Measurements from ENCODE around the gene CALML3. TPM values are rescaled to one million over a fixed set of nuclear protein-coding genes. Genes with fewer than 3 reads are reported as not detected.

The CALML3 gene
- total RNA-seq, 1 donor from 2014 or later, result under 0.01 TPM

GRCh38 chr10:5564537-5565204 lies 39.9 kb downstream of the CALML3 start:
- FAIRE-seq (no peak), DNase-seq (ENCODE audit: low spot score in 2 of 2) (no peak)

- FAIRE-seq (no peak), DNase-seq (ENCODE audit: low spot score in 2 of 2) (no peak)
Measured at GRCh38 chr10:5565205-5565545, 40.4 kb downstream of the CALML3 start.

GRCh38 chr10:5565671-5566581 lies 41.2 kb downstream of the CALML3 start:
- DNase-seq (ENCODE audit: low spot score in 2 of 2), result no peak
- no peak for FAIRE-seq

- FAIRE-seq (no peak), DNase-seq (ENCODE audit: low spot score in 2 of 2) (no peak)
Measured at GRCh38 chr10:5566614-5567013, 41.9 kb downstream of the CALML3 start.

DNA sequence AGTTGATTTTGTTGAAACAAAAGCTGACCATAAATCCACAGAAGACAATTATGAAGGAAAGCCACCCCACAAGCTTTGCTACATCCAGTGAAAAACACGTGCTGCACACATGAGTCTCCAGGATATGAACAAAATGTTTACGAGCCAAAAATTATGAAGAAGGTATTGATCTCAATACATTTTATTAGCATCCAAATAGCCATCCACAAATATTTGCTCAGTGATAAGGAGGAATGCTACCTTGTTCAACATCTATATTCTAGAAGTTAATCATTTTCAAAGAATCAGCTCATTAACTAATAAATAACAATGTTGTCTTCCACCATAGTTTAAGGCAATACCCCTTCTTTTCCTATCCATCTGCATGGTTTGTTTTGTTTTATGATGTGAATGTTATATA lies 42.7 kb downstream of the CALML3 start:
- no peak for FAIRE-seq
- no peak for DNase-seq (ENCODE audit: low spot score in 2 of 2)

GRCh38 chr10:5568984-5569383 lies 44.2 kb downstream of the CALML3 start:
- no peak for FAIRE-seq
- no peak for DNase-seq (ENCODE audit: low spot score in 2 of 2)

GRCh38 chr10:5569568-5569967 lies 44.8 kb downstream of the CALML3 start:
- DNase-seq (ENCODE audit: low spot score in 2 of 2) (no peak), FAIRE-seq (no peak)

GRCh38 chr10:5570007-5570655 lies 45.4 kb downstream of the CALML3 start:
- no peak for FAIRE-seq
- DNase-seq (ENCODE audit: low spot score in 2 of 2), result no peak

- FAIRE-seq, result no peak
- DNase-seq (ENCODE audit: low spot score in 2 of 2), result no peak
Measured at GRCh38 chr10:5570979-5571810, 46.4 kb downstream of the CALML3 start.

- DNase-seq (ENCODE audit: low spot score in 2 of 2) (no peak), FAIRE-seq (no peak)
Measured at GRCh38 chr10:5571826-5572225, 47.1 kb downstream of the CALML3 start.

GRCh38 chr10:5573319-5573950 lies 48.7 kb downstream of the CALML3 start:
- FAIRE-seq (no peak), DNase-seq (ENCODE audit: low spot score in 2 of 2) (no peak)

- no peak for DNase-seq (ENCODE audit: low spot score in 2 of 2)
- no peak for FAIRE-seq
Measured at GRCh38 chr10:5573968-5574641, 49.3 kb downstream of the CALML3 start.

GRCh38 chr10:5574642-5575131 lies 49.9 kb downstream of the CALML3 start:
- DNase-seq (ENCODE audit: low spot score in 2 of 2) (no peak), FAIRE-seq (no peak)

DNA sequence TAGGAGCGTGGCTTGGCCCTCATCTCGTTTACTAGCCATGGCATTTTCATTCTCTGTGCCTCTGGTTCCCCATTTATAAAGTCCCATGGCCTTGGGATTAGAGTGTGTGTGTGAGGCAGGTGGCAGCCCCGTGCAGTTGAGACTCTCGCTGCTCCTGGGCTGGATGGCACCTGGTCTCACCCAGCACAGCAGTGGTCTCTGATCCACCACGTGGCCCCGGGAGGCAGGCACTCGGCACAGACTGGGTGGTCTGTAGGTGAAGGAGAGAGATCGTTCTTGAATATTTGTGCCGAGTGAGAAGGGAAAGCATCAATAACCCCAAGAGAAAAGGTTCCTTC lies 50.4 kb downstream of the CALML3 start:
- no peak for FAIRE-seq
- DNase-seq (ENCODE audit: low spot score in 2 of 2), result no peak

DNA sequence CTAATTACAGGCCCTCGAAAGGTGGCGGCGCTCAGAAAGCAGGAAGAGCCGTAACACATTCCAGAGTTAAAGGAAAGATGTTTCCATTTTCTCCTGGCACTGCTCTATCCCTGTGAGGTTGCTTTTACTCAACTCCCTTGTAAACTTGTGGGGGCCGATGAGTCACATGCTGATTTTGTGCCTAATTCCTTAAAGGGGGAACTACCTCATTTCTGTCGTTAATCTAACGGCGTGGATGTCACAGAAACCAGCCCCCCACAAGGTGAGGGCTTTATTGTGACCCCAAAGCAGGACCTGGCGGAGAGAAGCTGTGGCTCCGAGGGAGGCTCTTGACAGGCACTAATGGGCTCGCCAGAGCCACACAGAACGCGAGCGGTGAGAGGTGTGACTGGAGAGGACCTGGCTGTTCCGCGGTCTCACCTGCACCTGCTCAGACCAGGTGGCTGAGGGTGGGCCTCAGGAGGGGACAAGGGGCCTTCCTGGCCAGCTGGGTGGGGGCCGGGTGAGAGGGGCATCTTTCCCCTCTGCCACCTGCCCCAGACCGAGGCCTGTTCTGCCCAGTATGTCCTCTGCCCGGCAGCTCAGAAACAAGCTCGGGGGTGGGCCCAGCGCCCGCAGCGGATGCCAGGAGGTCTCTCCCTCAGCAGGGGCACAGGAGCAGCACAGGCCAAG lies 50.9 kb downstream of the CALML3 start:
- no peak for DNase-seq (ENCODE audit: low spot score in 2 of 2)
- FAIRE-seq, result no peak

- DNase-seq (ENCODE audit: low spot score in 2 of 2) (no peak), FAIRE-seq (no peak)
Measured at GRCh38 chr10:5576154-5576748, 51.5 kb downstream of the CALML3 start.
